Skin of body (tissue), 2 donors: ENCODE data around the gene FOXO3. TPM values are rescaled to one million over a fixed set of nuclear protein-coding genes. Genes with fewer than 3 reads are reported as not detected.
A peak's percentile ranks its signal among the peaks of the same experiment; 100 is the strongest.
"Not testable (repeated sequence)": the region's sequence is repeated elsewhere in the genome, so short reads cannot be mapped to it uniquely, and the experiment has no call there.

Source experiments
- DNase-seq: peaks from one replicate; lab custom pipeline; 2025; lab: John Stamatoyannopoulos, UW
- total RNA-seq: library from RNA; depleted of rRNA; stranded (reverse); fragments of >200 nt; gene quantifications from one replicate; pipeline ENCODE4 v1.2.3, GENCODE V29; 2014

Gene FOXO3
- total RNA-seq, 1 donor from 2014 or later: 48.8 TPM

DNA sequence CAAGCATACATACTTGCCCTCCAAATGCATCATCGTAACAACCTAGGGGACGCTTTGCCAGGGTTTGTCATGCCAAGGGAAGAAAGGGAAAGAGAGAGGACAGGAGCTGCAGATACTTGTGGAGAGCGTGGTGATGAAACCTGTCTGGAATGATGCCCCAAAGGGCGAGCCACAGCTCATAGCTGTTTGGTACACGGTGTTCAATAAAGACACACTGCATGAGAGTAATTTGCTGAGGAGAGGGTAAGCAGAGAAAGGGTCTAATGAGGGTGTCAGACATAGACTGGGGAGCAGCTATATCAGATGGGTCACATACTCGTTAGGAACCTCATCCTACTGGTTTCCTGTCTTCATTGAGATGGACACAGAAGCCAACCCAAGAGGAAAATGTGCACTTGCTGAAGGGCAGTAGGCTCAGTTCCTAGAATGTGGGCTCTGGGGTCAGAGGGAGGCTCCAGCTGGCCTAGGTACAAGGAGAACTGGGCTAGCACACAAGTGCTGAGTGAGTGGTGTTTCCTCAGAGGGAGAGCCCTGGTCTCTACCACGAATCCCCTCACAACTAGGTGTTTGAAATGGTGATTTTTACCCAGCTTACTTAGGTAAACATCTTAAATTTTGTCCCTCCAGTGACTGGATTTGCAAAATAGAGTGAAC, 5.2 kb upstream of the FOXO3 start:
- DNase-seq: no peak

DNA sequence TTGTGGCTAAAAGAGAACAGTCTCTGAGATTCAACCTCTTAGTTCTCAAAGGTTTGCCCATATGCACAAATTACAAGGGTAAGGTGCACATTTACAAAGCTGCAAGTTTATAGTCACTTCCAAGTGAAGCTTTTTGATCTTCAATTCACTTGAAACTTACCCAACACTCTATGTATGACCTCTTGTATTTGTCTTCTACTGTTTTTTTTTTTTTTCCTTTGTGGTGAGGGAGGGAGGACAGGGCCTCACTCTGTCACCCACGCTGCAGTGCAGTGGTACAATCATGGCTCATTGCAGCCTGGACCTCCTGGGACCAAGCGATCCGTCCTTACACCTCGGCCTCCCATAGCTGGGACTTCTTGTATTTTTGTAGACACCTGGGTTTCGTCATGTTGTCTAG, 4.5 kb upstream of the FOXO3 start:
- DNase-seq: no peak

- DNase-seq: no peak
Observed at GRCh38 chr6:108556866-108557493, 3.7 kb upstream of the FOXO3 start.

DNA sequence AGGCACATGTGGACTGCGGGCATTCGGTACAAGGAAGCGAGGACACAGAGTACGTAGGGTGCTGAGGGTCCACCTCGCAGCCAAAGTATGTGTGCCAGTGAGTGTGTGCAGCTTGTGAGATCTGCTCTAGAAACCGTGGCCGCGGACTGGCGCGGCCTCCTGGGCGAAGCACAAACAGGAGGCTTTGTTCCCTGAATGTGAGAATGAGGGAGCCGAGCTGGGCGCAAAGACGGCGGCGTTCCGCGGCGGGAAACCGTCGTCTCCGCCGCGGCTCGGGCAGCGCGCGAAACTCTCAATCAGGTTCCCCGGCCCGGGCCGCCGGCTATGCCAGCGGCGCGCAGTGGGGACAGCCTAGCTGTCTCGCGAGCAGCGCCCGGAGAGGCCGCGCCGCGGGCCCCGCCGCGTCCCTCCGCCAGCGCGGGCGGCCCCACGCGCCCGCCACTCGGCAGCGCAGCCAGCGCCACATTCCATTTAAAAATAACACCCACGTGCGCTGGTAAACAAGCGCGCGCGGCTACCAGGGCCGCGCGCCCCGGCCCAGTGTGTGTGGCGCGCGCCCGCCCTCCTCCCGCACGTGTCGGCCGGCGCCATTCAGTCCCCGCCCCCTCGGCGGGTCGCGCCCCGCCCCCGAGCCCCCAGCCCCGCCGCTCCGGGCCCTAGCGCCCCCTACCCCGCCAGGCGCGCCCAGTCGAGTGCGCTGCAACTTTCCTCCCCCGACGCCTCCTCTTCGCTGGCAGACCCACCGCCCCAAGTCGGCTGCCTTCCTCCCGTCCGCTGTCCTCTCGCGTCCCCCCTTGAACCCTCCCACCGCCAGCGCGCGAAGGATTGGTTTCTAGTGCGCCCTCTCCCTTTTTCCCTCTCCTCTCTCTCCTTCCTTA, 3.0 kb upstream of the FOXO3 start:
- DNase-seq: peak; percentile 90

DNA sequence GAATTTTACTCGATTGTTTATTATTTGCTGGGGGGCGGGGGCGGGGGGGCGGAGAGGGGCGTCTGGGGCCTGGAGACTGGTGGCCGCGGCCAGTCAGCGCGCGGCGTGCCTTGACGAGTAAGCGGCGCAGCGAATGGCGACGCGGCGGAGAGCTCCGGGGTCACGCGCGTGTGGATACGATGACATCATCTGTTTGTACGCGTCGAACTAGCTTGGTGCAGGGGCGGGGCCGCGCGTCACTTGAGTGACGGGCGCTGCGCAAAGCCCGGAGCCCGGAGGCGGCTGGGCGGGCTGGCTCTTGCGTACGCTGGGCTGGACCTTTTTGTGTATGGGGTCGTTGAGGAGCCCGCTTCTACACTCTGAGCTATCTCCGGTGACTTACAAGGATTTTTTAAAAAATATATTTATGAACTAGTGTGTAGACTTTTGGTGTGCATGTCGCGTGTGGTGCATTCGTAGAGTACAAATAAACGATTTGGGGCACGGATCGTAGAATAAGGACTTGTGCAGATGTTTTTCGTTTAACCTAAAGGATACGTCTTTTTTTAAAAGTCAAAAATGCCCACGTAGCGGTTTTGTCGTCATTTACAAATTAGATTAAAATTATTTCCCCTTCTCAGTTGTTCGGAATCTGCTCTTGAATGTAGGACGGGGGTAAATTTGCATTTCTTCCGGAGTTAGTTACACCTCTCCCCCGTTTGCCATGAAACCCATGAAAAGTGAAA, 2.2 kb upstream of the FOXO3 start:
- DNase-seq: peak; percentile 99

- peak; percentile 94 for DNase-seq
Observed at GRCh38 chr6:108559097-108559883, 1.4 kb upstream of the FOXO3 start.

DNA sequence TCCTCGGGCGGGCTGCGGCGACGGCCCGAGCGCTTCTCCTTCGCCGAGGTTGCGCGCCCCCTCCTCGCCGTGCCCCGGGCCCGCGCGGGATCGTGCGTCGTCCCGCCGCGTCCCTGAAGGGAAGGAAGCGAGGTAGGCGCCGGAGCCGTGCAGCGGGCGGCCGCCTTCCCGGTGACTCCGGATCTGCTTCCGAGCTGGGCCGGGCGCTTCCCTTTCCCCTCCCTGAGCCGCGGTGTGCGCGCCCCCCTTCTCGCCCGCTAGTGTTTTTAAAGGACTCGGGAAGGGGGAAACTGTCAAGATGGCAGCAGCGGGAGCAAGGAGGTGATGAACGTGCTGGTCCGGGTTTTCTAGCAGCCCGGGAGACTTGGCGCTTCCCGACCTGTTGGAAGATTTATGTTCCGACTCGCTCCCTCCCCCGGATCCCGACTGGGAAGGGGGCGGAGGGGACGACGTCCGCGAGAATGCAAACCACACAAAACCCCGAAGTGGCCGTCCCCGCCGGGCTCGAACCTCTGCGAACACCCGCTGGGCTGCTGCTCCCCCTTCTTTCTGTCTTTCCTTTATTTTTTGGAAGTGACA, 744 bp upstream of the FOXO3 start:
- peak; percentile 75 for DNase-seq

GRCh38 chr6:108561309-108561647, 561 bp downstream of the FOXO3 start:
- DNase-seq: not testable (repeated sequence)

GRCh38 chr6:108561742-108562502, 1.2 kb downstream of the FOXO3 start:
- DNase-seq: no peak

DNA sequence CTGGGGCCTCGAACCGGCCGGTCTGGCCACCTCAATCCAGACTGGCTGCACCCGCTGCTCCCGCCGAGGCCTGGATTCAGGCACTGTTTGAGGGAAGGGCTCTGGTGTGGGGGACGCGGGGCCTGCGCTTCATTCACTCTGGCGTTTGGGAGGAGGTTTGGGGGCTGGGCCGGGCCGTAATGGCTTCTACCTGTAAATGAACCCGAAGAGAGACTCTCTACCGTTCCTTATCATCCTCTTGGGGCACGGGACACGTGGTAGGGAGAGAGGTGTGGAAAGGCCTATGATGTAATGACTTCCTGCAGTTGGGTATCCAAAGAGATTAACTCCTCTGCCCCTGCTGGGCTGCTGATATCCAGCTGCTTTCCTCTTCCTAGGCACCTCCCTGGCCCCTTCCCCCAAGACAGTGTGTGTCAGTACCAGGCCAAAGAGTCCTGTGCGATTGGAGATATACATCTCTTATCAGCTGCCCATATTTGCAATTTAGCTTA, 1.8 kb downstream of the FOXO3 start:
- no peak for DNase-seq

DNA sequence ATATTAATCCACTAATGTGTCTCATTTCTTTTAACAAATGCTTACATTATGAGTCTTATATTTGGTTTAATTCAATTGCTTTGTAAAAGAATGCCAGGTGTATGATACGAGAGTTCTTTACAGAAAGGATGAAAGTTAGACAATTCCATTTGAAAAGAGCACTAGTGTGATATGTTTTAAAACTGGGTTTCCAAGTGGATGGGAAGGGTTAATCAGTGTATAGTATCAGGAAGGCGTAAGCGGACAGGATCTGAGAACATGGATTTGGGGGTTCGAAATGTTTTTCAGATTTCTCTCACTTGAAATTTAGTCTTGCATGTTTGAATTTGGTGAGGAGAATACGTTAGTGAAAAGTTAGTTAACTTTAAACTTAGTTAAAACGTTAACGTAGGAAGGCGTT, 2.6 kb downstream of the FOXO3 start:
- DNase-seq: no peak

DNA sequence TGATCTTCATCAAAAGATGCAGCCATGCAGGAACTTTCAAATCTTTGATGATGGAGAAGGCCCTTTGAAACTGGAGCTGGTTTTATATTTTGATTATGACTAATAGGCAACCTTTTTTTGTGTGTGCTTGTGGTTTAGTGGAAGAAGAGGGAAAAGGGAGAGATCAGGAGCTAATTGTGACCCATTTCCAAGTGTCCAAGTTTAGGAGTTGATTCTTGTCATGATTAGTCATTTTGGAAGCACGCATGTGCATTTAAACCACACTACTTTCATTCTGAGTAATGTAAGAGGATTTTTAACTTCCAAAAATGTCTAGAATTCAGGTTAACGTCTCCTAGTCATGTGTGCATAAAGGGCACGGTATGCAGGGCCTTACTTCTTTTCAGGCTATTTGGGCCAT, 3.5 kb downstream of the FOXO3 start:
- no peak for DNase-seq

DNA sequence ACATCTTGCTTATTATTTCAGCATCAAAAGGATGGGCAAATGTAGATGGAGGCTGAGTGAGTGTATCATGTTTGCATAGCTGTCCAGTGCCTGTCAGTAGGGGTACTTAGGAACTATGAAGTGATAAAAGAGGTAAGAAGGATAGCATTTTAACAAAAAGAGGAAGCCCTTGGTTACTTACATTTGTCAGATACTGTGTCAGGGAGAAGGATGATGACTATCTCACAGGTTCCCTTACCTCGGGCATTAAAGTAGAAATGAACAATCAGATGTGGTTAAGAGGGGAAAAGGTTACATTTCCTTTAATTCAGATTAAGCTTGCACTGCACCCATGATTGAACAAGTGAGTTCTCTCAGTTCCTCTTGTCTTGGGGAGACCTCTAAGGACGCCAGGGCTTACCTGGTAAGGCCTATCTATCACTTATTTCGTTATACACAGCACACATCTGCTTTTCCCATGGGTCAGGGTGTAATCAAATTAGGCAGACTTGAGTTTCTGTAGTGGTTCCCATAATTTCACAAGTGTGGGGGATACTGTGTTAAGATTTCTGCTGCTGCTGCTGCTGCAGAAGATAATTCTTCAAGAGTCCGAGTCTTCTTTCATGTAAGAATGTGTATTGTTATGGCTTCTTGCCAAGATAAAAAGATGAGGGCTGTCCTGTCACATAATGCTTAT, 4.5 kb downstream of the FOXO3 start:
- DNase-seq: no peak

GRCh38 chr6:108565893-108566292, 5.2 kb downstream of the FOXO3 start:
- DNase-seq: peak; percentile 40

- no peak for DNase-seq
Observed at GRCh38 chr6:108566406-108566805, 5.7 kb downstream of the FOXO3 start.

DNA sequence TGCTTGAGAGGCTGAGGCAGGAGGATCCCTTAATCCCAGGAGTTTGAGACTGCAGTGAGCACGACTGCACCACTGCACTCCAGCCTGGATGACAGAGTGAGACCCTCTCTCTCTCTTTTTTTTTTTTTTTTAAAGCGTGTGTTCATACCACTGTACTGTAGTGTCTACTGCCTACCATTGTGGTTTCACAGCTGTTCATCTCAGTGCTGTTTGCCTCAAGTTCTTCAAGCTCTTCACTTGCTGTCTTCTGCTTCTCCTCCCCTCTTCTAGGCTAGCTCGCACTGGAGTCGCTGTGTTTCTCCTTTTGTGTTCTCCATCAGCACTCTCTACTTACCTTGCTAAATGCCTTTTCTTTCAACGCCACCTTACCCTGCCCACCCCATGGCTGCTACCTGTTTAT, 7.4 kb downstream of the FOXO3 start:
- DNase-seq: no peak

DNA sequence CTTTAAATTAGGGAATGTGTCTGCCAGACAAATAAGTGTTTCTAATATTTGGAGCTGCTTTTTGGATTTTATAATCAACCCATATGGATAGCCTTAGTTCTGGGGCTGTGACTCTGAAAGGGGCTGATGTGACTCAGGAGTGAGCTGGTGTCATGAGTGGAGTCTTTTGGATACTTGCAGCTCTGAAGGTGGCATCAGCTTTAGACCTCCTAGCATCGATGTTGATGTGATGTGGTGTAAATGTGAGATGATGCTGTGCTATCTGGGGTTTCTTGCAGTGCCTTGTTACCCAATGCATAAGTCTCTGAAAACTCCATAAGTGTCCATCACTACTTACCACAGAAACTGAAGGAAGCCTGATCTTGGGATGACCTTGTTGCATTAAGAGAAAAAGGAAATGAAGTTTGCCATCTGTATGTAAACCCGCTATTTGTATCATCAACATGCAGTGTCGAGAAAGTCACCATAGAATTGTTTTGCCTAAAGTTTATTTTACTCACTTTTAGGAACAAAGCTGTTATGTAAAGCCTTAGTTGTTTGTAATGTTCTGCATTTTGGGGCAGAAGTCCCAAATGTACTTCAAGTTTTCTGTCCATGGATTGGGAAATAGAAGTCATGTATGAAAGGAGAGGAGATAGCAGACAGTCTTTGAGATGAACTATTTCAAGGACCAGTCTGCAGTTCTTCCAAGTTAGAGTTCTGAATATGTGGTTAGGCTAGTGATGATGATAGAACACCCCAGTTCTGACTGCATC, 8.0 kb downstream of the FOXO3 start:
- DNase-seq: no peak

DNA sequence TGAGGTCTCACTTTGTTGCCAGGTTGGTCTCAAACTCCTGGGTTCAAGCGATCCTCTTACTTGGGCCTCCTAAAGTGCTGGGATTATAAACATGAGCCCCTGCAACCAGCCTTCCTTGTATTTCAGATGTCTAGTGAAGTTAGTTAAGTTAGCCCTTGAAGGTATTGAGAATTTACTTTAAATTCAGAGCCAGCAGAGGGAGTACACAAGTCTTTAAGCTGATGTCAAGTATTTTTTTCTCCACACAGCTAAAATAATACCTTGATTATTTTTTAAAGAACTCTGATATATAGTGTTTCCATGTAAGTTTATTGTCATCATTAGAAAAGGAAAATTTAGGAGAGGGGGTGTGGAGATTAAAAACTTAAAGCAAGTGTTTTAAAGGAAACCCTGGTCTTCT, 9.8 kb downstream of the FOXO3 start:
- DNase-seq: no peak
